Small intestine (tissue), 4 donors: ENCODE measurements around the gene UPK3A. TPM values are rescaled to one million over a fixed set of nuclear protein-coding genes. Genes with fewer than 3 reads are reported as not detected.

ENCODE experiments used
- polyA plus RNA-seq, 4 donors: library from polyadenylated mRNA; stranded (reverse) in 3 of 4; unstranded in 1 of 4; fragments of 200-250 nt in 3 of 4; fragments of 120-200 nt in 1 of 4; gene quantifications; one replicate each; pipeline versions ENCODE4 v1.2.1 to v1.2.3, GENCODE V29; 2013
- donor health status: healthy with polysubstance abuse.
- donor health status: Bipolar disorder and iron deficiency.
- donor health status: healthy.

Gene UPK3A
- polyA plus RNA-seq, 4 donors = 0.36 to 306 TPM; not detected in 2

Other genes starting within 250 kb of the UPK3A start
- 10 to 100 TPM; 15.7 to 38.7 (median 19.1) TPM for gene NUP50, start 121.0 kb upstream of the UPK3A start, polyA plus RNA-seq
- gene KIAA0930, start 44.1 kb upstream of the UPK3A start, polyA plus RNA-seq = 10 to 100 TPM; 19.3 to 29.0 (median 26.0) TPM
- gene FAM118A, start 25.0 kb downstream of the UPK3A start, polyA plus RNA-seq = 10 to 100 TPM in 3 of 4 donors, 1 to 10 TPM in 1; 4.5 to 76.3 (median 24.7) TPM
- under 1 TPM in 2 of 4 donors, not detected in 2; 0.04 to 0.35 TPM for gene SMC1B, start 128.7 kb downstream of the UPK3A start, polyA plus RNA-seq
- gene RIBC2, start 128.7 kb downstream of the UPK3A start, polyA plus RNA-seq = 1 to 10 TPM in 2 of 4 donors, not detected in 2; 1.9 to 8.0 TPM
- gene FBLN1, start 217.9 kb downstream of the UPK3A start, polyA plus RNA-seq = 100 to 1,000 TPM in 2 of 4 donors, 1 to 10 TPM in 1, under 1 TPM in 1; 0.89 to 144 (median 55.0) TPM